Measurements from ENCODE around the gene NPL.

Gene NPL

GRCh38 chr1:182755632-182756031, 33.9 kb upstream of the NPL start:
- no peak for ATAC-seq
- TF ChIP-seq RARB (CRISPR knock-in tag; IDR thresholded peaks at IDR 0.05), result no peak
- TF ChIP-seq CSDC2 (CRISPR knock-in tag; IDR thresholded peaks at IDR 0.05), result no peak
- TF ChIP-seq CSRNP3 (CRISPR knock-in tag; IDR thresholded peaks at IDR 0.05), result no peak
- no peak for TF ChIP-seq GLIS3 (CRISPR knock-in tag; IDR thresholded peaks at IDR 0.05)
- TF ChIP-seq ZNF70 (CRISPR knock-in tag; IDR thresholded peaks at IDR 0.05), result no peak
- no peak for TF ChIP-seq PATZ1 (CRISPR knock-in tag; IDR thresholded peaks at IDR 0.05; ENCODE audit: borderline replicate concordance)
- no peak for TF ChIP-seq ZNF8 (CRISPR knock-in tag; IDR thresholded peaks at IDR 0.05)
- no peak for TF ChIP-seq OSR1 (CRISPR knock-in tag; IDR thresholded peaks at IDR 0.05)
- TF ChIP-seq TOX (CRISPR knock-in tag; IDR thresholded peaks at IDR 0.05; ENCODE audit: borderline replicate concordance), result no peak
- no peak for TF ChIP-seq POU6F1 (CRISPR knock-in tag; IDR thresholded peaks at IDR 0.05; ENCODE audit: borderline replicate concordance, low read depth)
- TF ChIP-seq ZFP3 (CRISPR knock-in tag; IDR thresholded peaks at IDR 0.05), result no peak
- TF ChIP-seq, protein P1, sequence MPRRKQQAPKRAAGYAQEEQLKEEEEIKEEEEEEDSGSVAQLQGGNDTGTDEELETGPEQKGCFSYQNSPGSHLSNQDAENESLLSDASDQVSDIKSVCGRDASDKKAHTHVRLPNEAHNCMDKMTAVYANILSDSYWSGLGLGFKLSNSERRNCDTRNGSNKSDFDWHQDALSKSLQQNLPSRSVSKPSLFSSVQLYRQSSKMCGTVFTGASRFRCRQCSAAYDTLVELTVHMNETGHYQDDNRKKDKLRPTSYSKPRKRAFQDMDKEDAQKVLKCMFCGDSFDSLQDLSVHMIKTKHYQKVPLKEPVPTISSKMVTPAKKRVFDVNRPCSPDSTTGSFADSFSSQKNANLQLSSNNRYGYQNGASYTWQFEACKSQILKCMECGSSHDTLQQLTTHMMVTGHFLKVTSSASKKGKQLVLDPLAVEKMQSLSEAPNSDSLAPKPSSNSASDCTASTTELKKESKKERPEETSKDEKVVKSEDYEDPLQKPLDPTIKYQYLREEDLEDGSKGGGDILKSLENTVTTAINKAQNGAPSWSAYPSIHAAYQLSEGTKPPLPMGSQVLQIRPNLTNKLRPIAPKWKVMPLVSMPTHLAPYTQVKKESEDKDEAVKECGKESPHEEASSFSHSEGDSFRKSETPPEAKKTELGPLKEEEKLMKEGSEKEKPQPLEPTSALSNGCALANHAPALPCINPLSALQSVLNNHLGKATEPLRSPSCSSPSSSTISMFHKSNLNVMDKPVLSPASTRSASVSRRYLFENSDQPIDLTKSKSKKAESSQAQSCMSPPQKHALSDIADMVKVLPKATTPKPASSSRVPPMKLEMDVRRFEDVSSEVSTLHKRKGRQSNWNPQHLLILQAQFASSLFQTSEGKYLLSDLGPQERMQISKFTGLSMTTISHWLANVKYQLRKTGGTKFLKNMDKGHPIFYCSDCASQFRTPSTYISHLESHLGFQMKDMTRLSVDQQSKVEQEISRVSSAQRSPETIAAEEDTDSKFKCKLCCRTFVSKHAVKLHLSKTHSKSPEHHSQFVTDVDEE (CRISPR knock-in tag; IDR thresholded peaks at IDR 0.05), result no peak
- no peak for TF ChIP-seq ZFP30 (CRISPR knock-in tag; IDR thresholded peaks at IDR 0.05)
- TF ChIP-seq ZC3H10 (CRISPR knock-in tag; IDR thresholded peaks at IDR 0.05), result no peak
- TF ChIP-seq TCF4 (CRISPR knock-in tag; IDR thresholded peaks at IDR 0.05; ENCODE audit: borderline replicate concordance), result no peak
- no peak for TF ChIP-seq ISL1 (CRISPR knock-in tag; IDR thresholded peaks at IDR 0.05)
- no peak for TF ChIP-seq ZNF565 (CRISPR knock-in tag; conservative IDR thresholded peaks at IDR 0.05; ENCODE audit: low read depth)
- TF ChIP-seq SNAI2 (CRISPR knock-in tag; IDR thresholded peaks at IDR 0.05), result no peak
- TF ChIP-seq PPARA (CRISPR knock-in tag; IDR thresholded peaks at IDR 0.05; ENCODE audit: borderline replicate concordance), result no peak
- no peak for TF ChIP-seq ESRRG (CRISPR knock-in tag; IDR thresholded peaks at IDR 0.05)

DNA sequence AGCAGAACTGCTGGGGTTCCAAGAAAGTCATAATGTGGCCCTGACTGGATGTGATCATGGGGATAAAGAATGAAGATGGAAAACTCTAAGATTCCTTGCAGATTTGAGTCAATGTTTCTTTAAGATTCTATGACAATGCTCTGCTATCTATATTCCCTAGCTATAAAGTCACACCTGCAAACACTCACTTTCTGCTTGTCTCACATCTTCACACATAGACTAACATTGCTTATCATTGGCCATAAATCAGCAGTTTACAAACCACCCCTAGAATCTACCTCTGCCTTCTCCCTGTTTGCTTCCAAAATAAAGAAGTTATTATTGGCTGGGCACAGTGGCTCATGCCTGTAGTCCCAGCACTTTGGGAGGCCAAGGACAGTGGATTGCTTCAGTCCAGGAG, 33.1 kb upstream of the NPL start:
- no peak for ATAC-seq
- TF ChIP-seq ZNF70 (CRISPR knock-in tag; IDR thresholded peaks at IDR 0.05) (no peak), CREB5 (CRISPR knock-in tag; IDR thresholded peaks at IDR 0.05; ENCODE audit: low read depth) (no peak), ISL1 (CRISPR knock-in tag; IDR thresholded peaks at IDR 0.05) (no peak), ZFP30 (CRISPR knock-in tag; IDR thresholded peaks at IDR 0.05) (no peak), BACH2 (CRISPR knock-in tag; IDR thresholded peaks at IDR 0.05; ENCODE audit: borderline replicate concordance) (no peak), RARB (CRISPR knock-in tag; IDR thresholded peaks at IDR 0.05) (no peak), PATZ1 (CRISPR knock-in tag; IDR thresholded peaks at IDR 0.05; ENCODE audit: borderline replicate concordance) (no peak)
